SK-N-SH treated with all-trans-retinoic acid at 6 μM for 48 hours (cell line): ENCODE results near the gene NKAIN1.
A peak's percentile ranks its signal among the peaks of the same experiment; 100 is the strongest.

ENCODE experiments used
- ATAC-seq: fragments of 200-7000 bp; cut with Tn5 transposase; 3 replicates; pipeline ENCODE4 v1.9.1; 2020; ENCODE audit warnings: mild to moderate bottlenecking, moderate library complexity
- ARNTL ChIP-seq: fragments of 450-650 bp; formaldehyde crosslinking; IDR thresholded peaks from 2 replicates; pipeline ENCODE4 v1.5.0; 2020; ENCODE audit warnings: low read depth, mild to moderate bottlenecking, moderate library complexity, borderline replicate concordance
- BACH2 ChIP-seq: fragments of 250-450 bp; sonication (Bioruptor Pico); IDR thresholded peaks from 2 replicates; pipeline ENCODE4 v1.9.0; 2021; ENCODE audit warnings: mild to moderate bottlenecking, borderline replicate concordance
- CSRNP3 ChIP-seq: fragments of 250-450 bp; sonication (Bioruptor Pico); IDR thresholded peaks from 2 replicates; pipeline ENCODE4 v1.5.1; 2021; ENCODE audit warnings: mild to moderate bottlenecking, moderate library complexity
- ESRRG ChIP-seq: fragments of 250-450 bp; sonication (Bioruptor Pico); IDR thresholded peaks from 2 replicates; pipeline ENCODE4 v1.6.1; 2021; ENCODE audit warnings: mild to moderate bottlenecking
- GLIS3 ChIP-seq: fragments of 250-450 bp; sonication (Bioruptor Pico); IDR thresholded peaks from 2 replicates; pipeline ENCODE4 v1.5.0; 2020; ENCODE audit warnings: mild to moderate bottlenecking, moderate library complexity
- ISL1 ChIP-seq: fragments of 250-450 bp; sonication (Bioruptor Pico); IDR thresholded peaks from 2 replicates; pipeline ENCODE4 v2.1.2; 2022; ENCODE audit warnings: mild to moderate bottlenecking, moderate library complexity
- OSR1 ChIP-seq: fragments of 250-450 bp; sonication (Bioruptor Pico); IDR thresholded peaks from 2 replicates; pipeline ENCODE4 v1.8.0; 2022; ENCODE audit warnings: moderate library complexity, mild to moderate bottlenecking, inconsistent platforms
- RARB ChIP-seq: fragments of 250-450 bp; sonication (Bioruptor Pico); IDR thresholded peaks from 2 replicates; pipeline ENCODE4 v1.8.0; 2021; ENCODE audit warnings: mild to moderate bottlenecking, moderate library complexity
- TCF4 ChIP-seq: fragments of 250-450 bp; sonication (Bioruptor Pico); IDR thresholded peaks from 2 replicates; pipeline ENCODE4 v1.8.0; 2021; ENCODE audit warnings: mild to moderate bottlenecking, moderate library complexity, borderline replicate concordance
- TOX ChIP-seq: fragments of 250-450 bp; sonication (Bioruptor Pico); IDR thresholded peaks from 2 replicates; pipeline ENCODE4 v1.8.0; 2021; ENCODE audit warnings: mild to moderate bottlenecking, moderate library complexity, borderline replicate concordance
- TSHZ2 ChIP-seq: fragments of 250-450 bp; sonication (Bioruptor Pico); IDR thresholded peaks from 2 replicates; pipeline ENCODE4 v1.5.0; 2020; ENCODE audit warnings: mild to moderate bottlenecking, moderate library complexity
- ZC3H10 ChIP-seq: fragments of 250-450 bp; sonication (Bioruptor Pico); IDR thresholded peaks from 2 replicates; pipeline ENCODE4 v1.5.1; 2021; ENCODE audit warnings: mild to moderate bottlenecking, moderate library complexity
- ZFP3 ChIP-seq: fragments of 250-450 bp; sonication (Bioruptor Pico); IDR thresholded peaks from 2 replicates; pipeline ENCODE4 v1.5.0; 2020; ENCODE audit warnings: mild to moderate bottlenecking, moderate library complexity
- ZFP30 ChIP-seq: fragments of 450-650 bp; formaldehyde crosslinking; IDR thresholded peaks from 2 replicates; pipeline ENCODE4 v1.5.0; 2022; ENCODE audit warnings: mild to moderate bottlenecking, moderate library complexity
- ZNF565 ChIP-seq: fragments of 450-650 bp; formaldehyde crosslinking; conservative IDR thresholded peaks from 2 replicates; pipeline ENCODE4 v1.5.0; 2020; ENCODE audit warnings: low read depth, mild to moderate bottlenecking, moderate library complexity
- ZNF70 ChIP-seq: fragments of 450-650 bp; formaldehyde crosslinking; IDR thresholded peaks from 2 replicates; pipeline ENCODE4 v1.5.0; 2020; ENCODE audit warnings: mild to moderate bottlenecking, moderate library complexity
- ZNF8 ChIP-seq: fragments of 450-650 bp; formaldehyde crosslinking; IDR thresholded peaks from 2 replicates; pipeline ENCODE4 v1.5.0; 2020; ENCODE audit warnings: mild to moderate bottlenecking, moderate library complexity
- TF ChIP-seq, protein P1 (sequence below): fragments of 250-450 bp; sonication (Bioruptor Pico); IDR thresholded peaks from 2 replicates; pipeline ENCODE4 v1.8.0; 2021; ENCODE audit warnings: low read depth, mild to moderate bottlenecking, moderate library complexity, borderline replicate concordance
- TF ChIP-seq, protein P2 (sequence below): fragments of 250-450 bp; sonication (Bioruptor Pico); IDR thresholded peaks from 2 replicates; pipeline ENCODE4 v1.5.1; 2020; ENCODE audit warnings: low read depth, mild to moderate bottlenecking, moderate library complexity
- TF ChIP-seq, protein P3 (sequence below): fragments of 250-450 bp; sonication (Bioruptor Pico); IDR thresholded peaks from 2 replicates; pipeline ENCODE4 v1.8.0; 2020; ENCODE audit warnings: mild to moderate bottlenecking, moderate library complexity, borderline replicate concordance

The NKAIN1 gene

DNA sequence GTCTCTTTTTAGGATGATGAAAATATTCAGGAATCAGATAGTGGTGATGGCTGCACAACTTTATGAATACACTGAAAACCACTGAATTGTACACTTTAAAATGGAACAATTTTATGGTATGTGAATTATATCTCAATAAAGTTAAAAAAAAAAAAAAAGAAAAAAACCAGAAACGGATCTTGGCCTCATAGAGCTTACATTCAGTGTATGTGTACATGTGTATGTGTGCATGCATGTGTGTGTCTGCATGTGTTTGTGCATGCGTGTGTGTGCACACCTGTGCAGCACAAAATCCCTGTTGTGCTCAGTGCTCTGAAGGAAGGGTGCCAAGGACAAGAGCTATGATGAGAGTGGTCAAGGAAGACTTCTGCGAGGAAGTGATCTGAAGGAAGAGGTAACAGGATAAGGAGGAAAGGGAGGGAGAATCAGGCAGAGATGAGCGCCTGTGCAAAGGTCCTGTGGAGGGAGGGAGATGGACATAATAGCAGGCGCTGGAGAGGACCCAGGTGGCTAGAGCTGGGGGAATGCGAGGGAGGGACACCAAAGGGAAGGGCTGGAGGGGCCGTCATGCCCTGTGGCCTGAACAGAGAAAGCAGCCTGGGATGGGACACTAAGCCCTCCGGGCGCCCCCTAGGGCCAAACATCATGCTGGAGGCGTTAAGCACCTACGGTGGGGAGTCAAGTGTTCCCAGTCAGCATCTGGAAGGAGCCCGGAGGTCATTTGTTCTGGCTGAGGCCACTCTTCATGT is 25.2 kb downstream of the NKAIN1 start:
- TF ChIP-seq, protein P1, sequence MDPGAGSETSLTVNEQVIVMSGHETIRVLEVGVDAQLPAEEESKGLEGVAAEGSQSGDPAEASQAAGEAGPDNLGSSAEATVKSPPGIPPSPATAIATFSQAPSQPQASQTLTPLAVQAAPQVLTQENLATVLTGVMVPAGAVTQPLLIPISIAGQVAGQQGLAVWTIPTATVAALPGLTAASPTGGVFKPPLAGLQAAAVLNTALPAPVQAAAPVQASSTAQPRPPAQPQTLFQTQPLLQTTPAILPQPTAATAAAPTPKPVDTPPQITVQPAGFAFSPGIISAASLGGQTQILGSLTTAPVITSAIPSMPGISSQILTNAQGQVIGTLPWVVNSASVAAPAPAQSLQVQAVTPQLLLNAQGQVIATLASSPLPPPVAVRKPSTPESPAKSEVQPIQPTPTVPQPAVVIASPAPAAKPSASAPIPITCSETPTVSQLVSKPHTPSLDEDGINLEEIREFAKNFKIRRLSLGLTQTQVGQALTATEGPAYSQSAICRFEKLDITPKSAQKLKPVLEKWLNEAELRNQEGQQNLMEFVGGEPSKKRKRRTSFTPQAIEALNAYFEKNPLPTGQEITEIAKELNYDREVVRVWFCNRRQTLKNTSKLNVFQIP (CRISPR knock-in tag) = no peak
- TF ChIP-seq ISL1 (no peak), ZC3H10 (CRISPR knock-in tag) (no peak), OSR1 (CRISPR knock-in tag) (no peak), TOX (CRISPR knock-in tag) (no peak), CSRNP3 (CRISPR knock-in tag) (no peak), ZNF70 (no peak), TSHZ2 (CRISPR knock-in tag) (no peak), ARNTL (CRISPR knock-in tag) (no peak)
- TF ChIP-seq, protein P2, sequence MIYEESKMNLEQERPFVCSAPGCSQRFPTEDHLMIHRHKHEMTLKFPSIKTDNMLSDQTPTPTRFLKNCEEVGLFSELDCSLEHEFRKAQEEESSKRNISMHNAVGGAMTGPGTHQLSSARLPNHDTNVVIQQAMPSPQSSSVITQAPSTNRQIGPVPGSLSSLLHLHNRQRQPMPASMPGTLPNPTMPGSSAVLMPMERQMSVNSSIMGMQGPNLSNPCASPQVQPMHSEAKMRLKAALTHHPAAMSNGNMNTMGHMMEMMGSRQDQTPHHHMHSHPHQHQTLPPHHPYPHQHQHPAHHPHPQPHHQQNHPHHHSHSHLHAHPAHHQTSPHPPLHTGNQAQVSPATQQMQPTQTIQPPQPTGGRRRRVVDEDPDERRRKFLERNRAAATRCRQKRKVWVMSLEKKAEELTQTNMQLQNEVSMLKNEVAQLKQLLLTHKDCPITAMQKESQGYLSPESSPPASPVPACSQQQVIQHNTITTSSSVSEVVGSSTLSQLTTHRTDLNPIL (CRISPR knock-in tag) = no peak

DNA sequence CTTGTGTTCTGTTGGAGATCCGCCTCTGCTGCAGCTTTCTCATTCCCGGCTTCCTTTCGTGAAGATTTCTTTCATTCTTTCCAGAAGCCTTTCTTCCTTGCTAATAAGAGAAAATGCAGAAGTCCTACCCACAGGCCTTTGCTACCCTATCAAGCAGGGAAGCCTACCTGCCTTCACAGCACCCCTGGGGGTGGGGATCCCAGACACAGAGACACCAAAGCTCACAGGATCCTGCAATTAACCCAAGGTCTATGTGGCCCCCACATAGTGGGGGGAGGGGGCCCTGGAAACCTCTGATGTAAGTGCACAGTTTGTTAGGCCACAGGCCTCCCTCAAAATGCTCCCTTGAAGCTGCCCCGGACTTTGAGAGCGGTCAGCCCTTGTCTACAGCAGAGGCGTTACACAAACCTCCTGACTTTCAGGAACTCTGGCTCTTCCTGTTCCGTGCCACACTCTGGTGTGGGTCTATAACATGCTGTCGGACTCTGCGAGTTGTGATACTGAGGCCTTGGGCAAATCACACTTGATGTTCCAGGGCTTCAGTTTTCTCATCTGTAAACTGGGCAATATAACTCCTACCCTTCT is 31.2 kb downstream of the NKAIN1 start:
- no peak for TF ChIP-seq ZFP30
- no peak for ATAC-seq

More for the DNA sequence above, 25.2 kb downstream of the NKAIN1 start:
- ATAC-seq = peak; percentile 17; the same call in 1 of the 3 replicates

GRCh38 chr1:31207569-31207968 is 32.1 kb downstream of the NKAIN1 start:
- TF ChIP-seq ZNF565 (CRISPR knock-in tag) = no peak
- TF ChIP-seq TSHZ2 (CRISPR knock-in tag) = no peak
- TF ChIP-seq OSR1 (CRISPR knock-in tag) = no peak
- TF ChIP-seq, protein P3, sequence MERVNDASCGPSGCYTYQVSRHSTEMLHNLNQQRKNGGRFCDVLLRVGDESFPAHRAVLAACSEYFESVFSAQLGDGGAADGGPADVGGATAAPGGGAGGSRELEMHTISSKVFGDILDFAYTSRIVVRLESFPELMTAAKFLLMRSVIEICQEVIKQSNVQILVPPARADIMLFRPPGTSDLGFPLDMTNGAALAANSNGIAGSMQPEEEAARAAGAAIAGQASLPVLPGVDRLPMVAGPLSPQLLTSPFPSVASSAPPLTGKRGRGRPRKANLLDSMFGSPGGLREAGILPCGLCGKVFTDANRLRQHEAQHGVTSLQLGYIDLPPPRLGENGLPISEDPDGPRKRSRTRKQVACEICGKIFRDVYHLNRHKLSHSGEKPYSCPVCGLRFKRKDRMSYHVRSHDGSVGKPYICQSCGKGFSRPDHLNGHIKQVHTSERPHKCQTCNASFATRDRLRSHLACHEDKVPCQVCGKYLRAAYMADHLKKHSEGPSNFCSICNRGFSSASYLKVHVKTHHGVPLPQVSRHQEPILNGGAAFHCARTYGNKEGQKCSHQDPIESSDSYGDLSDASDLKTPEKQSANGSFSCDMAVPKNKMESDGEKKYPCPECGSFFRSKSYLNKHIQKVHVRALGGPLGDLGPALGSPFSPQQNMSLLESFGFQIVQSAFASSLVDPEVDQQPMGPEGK (CRISPR knock-in tag) = no peak
- no peak for TF ChIP-seq RARB (CRISPR knock-in tag)
- no peak for TF ChIP-seq ZC3H10 (CRISPR knock-in tag)
- no peak for TF ChIP-seq BACH2 (CRISPR knock-in tag)
- TF ChIP-seq, protein P2 (CRISPR knock-in tag) = no peak
- TF ChIP-seq ARNTL (CRISPR knock-in tag) = no peak
- TF ChIP-seq TOX (CRISPR knock-in tag) = no peak
- no peak for TF ChIP-seq ISL1
- TF ChIP-seq, protein P1 (CRISPR knock-in tag) = no peak
- TF ChIP-seq GLIS3 (CRISPR knock-in tag) = no peak
- no peak for TF ChIP-seq TCF4 (CRISPR knock-in tag)
- no peak for TF ChIP-seq ZNF70
- TF ChIP-seq ZFP3 (CRISPR knock-in tag) = no peak
- no peak for TF ChIP-seq ZNF8 (CRISPR knock-in tag)
- TF ChIP-seq ZFP30 = no peak
- no peak for TF ChIP-seq ESRRG
- no peak for ATAC-seq
